H1 (cell line): ENCODE measurements around the gene OR13J1. TPM values are rescaled to one million over a fixed set of nuclear protein-coding genes. Genes with fewer than 3 reads are reported as not detected.

Experiments used
- CEBPB ChIP-seq: IDR thresholded peaks from 2 replicates; pipeline ENCODE4 v1.6.1; 2012; ENCODE audit warnings: low read depth, low read length
- GABPA ChIP-seq: IDR thresholded peaks from 2 replicates; pipeline ENCODE4 v1.6.1; 2011; ENCODE audit warnings: mild to moderate bottlenecking, low read length, moderate library complexity, borderline replicate concordance; ENCODE audit not compliant: insufficient read depth
- JUND ChIP-seq: IDR thresholded peaks from 2 replicates; pipeline ENCODE4 v1.6.1; 2011; ENCODE audit warnings: mild to moderate bottlenecking, improper control_type of control experiment, low read length
- KDM1A ChIP-seq: fragments of 200-600, 300-600 bp; sonication (generic); IDR thresholded peaks from 2 replicates; pipeline ENCODE4 v1.7.1; 2016; ENCODE audit warnings: mild to moderate bottlenecking, low read length, borderline replicate concordance
- POU5F1 ChIP-seq: IDR thresholded peaks from 2 replicates; pipeline ENCODE4 v1.6.1; 2011; ENCODE audit warnings: low read depth, mild to moderate bottlenecking, low read length, moderate library complexity
- RNF2 ChIP-seq: fragments of 200-900, 300-1000 bp; sonication (generic); IDR thresholded peaks from 2 replicates; pipeline ENCODE4 v1.7.1; 2016; ENCODE audit warnings: borderline replicate concordance, low read depth, mild to moderate bottlenecking, antibody characterized with exemption, low read length; ENCODE audit not compliant: poor library complexity, severe bottlenecking; ENCODE audit errors: missing control alignments
- RXRA ChIP-seq: IDR thresholded peaks from 2 replicates; pipeline ENCODE4 v1.6.1; 2011; ENCODE audit warnings: low read depth, mild to moderate bottlenecking, low read length, moderate library complexity; ENCODE audit not compliant: insufficient read depth
- SP4 ChIP-seq: IDR thresholded peaks from 2 replicates; pipeline ENCODE4 v1.6.1; 2012; ENCODE audit warnings: low read length, inconsistent platforms
- YY1 ChIP-seq: IDR thresholded peaks from 2 replicates; pipeline ENCODE4 v1.6.1; 2011; ENCODE audit warnings: low read depth, mild to moderate bottlenecking, low read length
- polyA plus RNA-seq, 7 experiments: library from polyadenylated mRNA; depleted of rRNA in 3 of 7; stranded (reverse) in 5 of 7; unstranded in 2 of 7; fragments of >200 nt in 5 of 7; fragments of 200-250 nt in 2 of 7; gene quantifications; 1 replicate in 5 of 7; 2 replicates in 1 of 7; 4 replicates in 1 of 7; pipeline versions ENCODE4 v1.2.1 to v1.2.3, GENCODE V29; 2011 to 2013; ENCODE audit warnings: missing spikeins in 2 of 7, mixed read lengths in 2 of 7
- total RNA-seq: library from RNA; stranded (reverse); fragmentation: NEBNext Ultra II Directional; extraction: Animal tissue kit (Norgen Biotek cat#: 25700); gene quantifications from 2 replicates; pipeline ENCODE4 v1.2.1, GENCODE V29; 2021

Gene OR13J1
- total and polyA plus RNA-seq, 2 of the 8 experiments (the other 6 are each of a cell fraction or from before 2014, with no cell fraction given): not detected

DNA sequence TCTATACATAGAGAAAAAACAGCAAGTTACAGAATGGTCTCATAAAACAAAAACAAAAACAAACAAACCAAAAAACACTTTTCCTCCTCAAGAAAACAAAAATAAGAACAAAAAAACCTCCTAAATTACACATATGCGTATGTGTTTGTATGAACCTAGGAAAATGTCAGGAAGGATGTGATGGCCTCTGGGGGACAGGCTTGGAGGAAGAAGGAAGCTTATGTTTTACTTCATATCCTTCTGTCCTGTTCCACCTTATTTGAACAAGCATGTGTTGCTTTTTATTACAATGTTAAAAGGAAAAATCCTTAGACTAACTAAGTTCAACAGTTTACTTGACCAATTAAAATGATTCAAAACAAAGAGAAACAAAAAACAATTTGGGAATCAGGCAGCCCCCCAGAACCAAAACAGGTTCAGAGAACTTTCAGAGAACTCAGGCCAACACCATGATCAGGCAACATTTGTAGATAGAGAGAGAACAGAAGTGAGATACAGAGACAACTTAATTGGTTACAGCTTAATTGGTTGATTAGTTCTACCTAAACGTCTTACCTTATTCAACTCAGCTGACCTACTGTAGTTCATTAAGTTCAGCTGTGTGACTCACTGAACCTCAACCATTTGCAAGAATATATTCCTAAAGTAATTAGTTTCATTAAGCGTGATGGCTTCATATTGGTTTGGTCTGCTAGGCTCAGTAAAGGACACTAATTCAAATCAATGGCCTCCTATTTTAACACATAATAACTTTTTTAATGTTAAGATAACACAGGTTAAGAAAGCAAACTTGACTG is 49.2 kb upstream of the OR13J1 start (continued):
- no peak for TF ChIP-seq CEBPB
- no peak for TF ChIP-seq JUND
- no peak for TF ChIP-seq RXRA
- no peak for TF ChIP-seq YY1
- no peak for TF ChIP-seq GABPA
- TF ChIP-seq POU5F1: no peak
- no peak for TF ChIP-seq SP4
- no peak for TF ChIP-seq RNF2
- TF ChIP-seq KDM1A: no peak
- TF ChIP-seq, all 59 proteins: peak for 0
